HG03457 (cell line): Measurements from ENCODE around the gene OSBPL1A.
"Not testable (repeated sequence)": the region's sequence is repeated elsewhere in the genome, so short reads cannot be mapped to it uniquely, and the experiment has no call there.

ENCODE experiments used
- ATAC-seq: cut with Tn5 transposase; IDR thresholded peaks from one replicate; pipeline ENCODE4 v1.9.1; 2021; ENCODE audit warnings: moderate number of reproducible peaks; ENCODE audit not compliant: unreplicated experiment

The OSBPL1A gene

GRCh38 chr18:24398540-24398939 is 916 bp upstream of the OSBPL1A start:
- ATAC-seq: no peak

DNA sequence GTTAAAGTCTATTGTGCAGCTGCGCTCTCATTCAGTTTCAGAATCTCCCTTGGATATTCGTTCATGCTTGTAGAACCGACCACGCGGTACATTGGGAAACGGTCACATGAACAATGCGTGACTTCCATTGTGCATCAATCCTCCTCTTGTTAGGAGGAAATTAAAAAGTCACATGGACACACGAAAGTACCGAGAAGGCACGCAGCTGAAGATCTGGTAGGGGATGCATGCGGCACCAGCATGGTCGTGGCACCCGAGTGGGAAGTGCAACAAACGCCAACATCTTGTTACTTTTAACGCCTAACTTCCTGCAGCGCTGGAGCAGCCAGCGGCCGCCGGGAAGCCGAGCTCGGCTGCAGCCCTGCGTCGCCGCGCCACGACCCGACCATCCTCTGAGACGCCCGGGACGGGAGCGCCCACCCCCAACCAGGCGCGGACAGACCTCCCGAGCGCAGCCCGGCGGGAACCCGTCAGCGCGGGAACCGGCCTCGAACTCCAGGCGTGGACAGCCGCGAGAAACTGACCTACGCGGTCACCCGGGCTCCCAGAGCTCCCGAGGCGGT is 412 bp downstream of the OSBPL1A start:
- no peak for ATAC-seq

- ATAC-seq: no peak
Observed at GRCh38 chr18:24396082-24396633, 1.5 kb downstream of the OSBPL1A start.

GRCh38 chr18:24395049-24395795 is 2.4 kb downstream of the OSBPL1A start:
- no peak for ATAC-seq

- ATAC-seq: no peak
Observed at GRCh38 chr18:24388957-24389356, 8.7 kb downstream of the OSBPL1A start.

DNA sequence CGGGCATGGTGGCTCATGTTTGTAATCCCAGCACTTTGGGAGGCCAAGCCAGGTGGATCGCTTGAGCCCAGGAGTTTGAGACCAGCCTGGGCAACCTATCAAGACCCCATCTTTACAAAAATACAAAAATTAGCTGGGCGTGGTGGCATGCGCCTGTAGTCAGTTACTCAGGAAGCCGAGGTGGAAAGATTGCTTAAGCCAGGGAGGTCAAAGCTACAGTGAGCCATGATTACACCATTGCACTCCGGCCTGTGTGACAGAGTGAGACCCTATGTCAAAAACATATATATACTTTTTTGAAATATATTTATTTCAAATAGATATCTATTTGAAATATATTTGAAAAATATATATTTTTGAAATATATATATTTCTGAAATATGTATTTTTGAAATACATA is 10.9 kb downstream of the OSBPL1A start:
- no peak for ATAC-seq

DNA sequence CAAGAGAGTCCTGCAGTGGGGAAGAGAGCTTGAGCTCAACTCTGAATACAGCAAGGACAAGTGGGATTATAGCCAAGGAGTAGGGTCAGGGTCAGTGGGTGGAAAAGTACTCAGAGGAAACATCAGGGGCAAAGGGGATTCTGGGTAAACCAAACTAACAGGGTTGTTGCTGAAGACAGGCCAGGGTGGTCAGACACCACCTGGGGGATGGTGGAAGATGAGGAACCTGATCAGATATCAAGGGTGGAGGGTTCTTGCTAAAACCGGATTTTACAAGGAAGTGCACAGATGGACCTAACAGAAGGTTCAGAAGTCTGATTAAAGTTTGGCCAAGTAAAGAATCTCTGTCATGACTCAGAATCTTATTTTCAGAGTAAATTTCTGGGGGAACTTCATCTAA is 16.5 kb downstream of the OSBPL1A start:
- ATAC-seq: no peak

GRCh38 chr18:24380163-24380747 is 17.4 kb downstream of the OSBPL1A start:
- no peak for ATAC-seq

DNA sequence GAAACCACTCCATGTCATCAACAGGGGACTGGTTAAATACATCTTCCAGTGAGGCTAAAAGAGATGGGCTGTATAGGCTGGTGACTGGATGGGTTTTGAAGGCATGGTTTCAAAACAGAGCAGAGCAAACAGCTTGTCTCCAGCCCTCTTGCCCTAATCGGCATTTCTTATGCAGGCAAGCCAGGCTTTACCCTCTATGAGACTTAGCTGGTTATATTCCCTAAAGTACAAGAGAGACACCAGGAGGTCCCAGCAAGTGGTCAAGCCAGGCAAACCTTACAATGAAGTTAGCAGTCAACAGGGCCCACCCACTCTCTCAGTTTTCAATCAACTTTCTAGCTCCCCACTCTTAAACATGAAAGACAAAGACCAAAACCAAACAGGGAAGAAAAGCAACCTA is 19.0 kb downstream of the OSBPL1A start:
- ATAC-seq: no peak

DNA sequence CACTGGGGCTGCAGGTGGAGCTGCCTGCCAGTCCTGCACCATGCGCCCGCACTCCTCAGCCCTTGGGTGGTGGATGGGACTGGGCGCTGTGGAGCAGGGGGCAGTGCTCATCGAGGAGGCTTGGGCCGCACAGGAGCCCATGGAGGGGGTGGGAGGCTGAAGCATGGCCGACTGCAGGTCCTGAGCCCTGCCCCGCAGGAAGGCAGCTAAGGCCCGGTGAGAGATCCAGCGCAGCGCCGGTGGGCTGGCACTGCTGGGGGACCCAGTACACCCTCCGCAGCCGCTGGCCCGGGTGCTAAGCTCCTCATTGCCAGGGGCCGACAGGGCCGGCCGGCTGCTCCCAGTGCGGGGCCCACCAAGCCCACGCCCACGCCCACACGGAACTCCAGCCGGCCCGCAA is 21.1 kb downstream of the OSBPL1A start:
- not testable (repeated sequence) for ATAC-seq

GRCh38 chr18:24373328-24373727 is 24.3 kb downstream of the OSBPL1A start:
- no peak for ATAC-seq

GRCh38 chr18:24372279-24372872 is 25.2 kb downstream of the OSBPL1A start:
- ATAC-seq: no peak

DNA sequence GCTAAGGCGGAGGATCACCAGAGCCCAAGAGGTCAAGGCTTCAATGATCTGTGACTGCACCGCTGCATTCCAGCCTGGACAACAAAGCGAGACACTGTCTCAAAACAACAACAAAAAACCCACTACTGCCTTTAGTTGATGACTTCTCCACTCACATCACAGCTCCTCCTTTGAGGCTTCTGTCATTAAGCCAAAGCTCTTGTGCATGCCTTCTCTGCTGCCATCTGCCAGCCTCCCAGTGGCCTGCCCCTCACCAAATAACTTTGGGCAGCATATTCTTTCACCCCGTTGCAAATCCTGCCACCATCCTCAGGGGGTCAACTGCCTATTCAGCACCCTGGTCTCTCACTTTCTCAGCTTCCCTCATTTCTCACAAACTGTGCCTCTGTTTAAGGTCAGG is 27.5 kb downstream of the OSBPL1A start:
- no peak for ATAC-seq

GRCh38 chr18:24369426-24369825 is 28.2 kb downstream of the OSBPL1A start:
- no peak for ATAC-seq

DNA sequence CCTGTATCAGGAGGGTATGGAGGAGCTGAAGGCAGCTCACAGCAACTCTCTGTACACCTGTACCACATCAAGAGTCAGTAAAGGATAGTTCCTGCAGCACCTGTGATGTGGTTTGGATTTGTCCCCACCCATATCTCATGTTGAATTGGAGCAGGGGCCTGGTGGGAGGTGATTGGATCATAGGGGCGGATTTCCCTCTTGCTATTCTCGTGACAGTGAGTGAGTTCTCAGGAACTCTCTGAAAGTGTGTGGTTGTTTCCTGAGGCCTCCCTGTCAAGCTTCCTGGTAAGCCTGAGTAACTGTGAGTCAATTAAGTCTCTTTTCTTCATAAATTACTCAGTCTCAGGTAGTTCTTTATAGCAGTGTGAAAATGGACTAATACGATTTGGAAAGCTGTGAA is 28.9 kb downstream of the OSBPL1A start:
- no peak for ATAC-seq

DNA sequence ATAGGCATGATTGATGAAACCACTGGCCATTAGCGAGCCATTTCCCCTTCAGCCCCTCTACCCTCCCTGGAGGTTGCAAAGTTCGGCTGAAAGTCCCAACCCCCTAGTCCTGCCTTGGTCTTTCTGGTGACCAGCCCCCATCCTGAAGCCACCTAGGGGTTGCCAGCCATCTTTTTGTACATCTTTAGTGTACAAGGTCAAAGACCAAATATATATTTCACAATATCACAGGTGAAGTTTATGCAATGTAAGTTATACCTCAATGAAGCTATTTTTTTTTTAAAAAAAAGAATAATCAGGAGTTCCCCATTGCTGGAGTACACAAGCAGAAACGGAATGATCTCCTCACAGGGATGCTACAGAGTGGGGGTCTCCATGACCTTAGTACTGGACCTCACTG is 31.3 kb downstream of the OSBPL1A start:
- ATAC-seq: no peak

- no peak for ATAC-seq
Observed at GRCh38 chr18:24364177-24364576, 33.4 kb downstream of the OSBPL1A start.

GRCh38 chr18:24362757-24363156 is 34.9 kb downstream of the OSBPL1A start:
- ATAC-seq: no peak

DNA sequence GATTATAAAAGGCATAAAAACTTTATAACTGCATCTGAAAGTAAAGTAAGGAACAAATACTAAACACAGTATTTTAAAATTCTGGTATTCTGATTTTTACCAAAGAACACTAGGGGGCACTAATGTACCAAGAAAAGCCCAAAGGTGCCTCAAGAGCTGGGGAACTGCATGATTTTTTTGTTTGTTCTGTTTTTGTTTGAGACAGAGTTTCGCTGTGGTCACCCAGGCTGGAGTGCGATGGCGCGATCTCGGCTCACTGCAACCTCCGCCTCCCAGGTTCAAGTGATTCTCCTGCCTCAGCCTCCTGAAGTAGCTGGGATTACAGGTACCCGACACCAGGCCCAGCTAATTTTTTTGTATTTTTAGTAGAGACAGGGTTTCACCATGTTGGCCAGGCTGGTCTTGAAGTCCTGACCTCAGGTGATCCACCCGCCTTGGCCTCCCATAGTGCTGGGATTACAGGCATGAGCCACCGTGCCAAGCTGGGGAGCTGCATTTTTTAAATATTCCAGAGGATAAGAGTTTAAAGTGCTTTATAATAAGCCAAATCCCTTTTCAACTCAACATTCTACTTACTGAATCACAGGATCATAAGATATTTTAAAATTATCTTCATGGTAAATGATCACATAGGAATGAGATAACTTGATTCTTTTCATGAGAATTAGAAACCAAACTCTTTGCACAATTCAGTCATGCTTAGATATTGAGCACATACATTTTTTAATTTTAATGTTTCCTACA is 37.7 kb downstream of the OSBPL1A start:
- ATAC-seq: not testable (repeated sequence)

DNA sequence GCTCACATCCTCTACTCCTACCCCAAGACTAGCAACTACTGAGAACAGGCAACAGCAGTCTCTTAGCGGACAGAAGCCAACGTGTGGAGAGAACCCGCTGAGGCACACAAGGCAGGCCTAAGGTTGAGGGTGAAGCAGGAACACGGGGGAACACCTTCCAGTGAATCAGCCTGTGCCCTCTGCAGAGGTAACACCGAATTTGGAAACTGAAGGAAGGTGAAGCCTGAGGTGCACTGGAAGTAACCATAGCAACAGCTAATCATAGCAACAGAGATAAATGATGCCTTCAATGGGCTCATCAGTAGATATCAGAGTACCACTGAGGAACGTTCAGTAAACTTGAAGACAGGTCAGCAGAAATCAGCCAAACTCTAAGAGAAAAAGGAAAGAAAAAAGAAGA is 43.3 kb downstream of the OSBPL1A start:
- ATAC-seq: no peak

DNA sequence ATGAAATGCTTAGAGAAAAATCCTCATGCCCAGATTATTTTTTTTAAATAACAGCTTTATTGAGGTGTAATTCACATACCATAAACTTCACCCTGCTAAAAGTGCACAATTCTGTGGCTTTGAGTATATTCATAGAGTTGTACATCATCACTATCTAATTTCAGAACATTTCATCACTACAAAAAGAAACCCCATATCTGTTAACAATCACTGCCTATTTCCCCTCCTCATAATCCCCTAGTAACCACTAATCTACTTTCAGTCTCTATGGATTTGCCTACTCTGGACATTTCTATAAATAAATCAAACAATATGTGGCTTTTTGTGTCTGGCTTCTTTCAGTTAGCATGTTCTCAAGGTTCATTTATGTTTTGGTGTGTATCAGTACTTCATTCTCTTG is 51.4 kb downstream of the OSBPL1A start:
- ATAC-seq: no peak
